Endothelial cell of umbilical vein (primary cell): ENCODE data around the gene SLC25A38. TPM values are rescaled to one million over a fixed set of nuclear protein-coding genes. Genes with fewer than 3 reads are reported as not detected.
"Not testable (repeated sequence)": the region's sequence is repeated elsewhere in the genome, so short reads cannot be mapped to it uniquely, and the experiment has no call there.

Source experiments
- BruUV-seq: library from RNA; stranded (reverse); fragments of 400-500 nt; replicated peaks from 2 replicates; lab custom pipeline; 2021; lab: Mats Ljungman, UMichigan
- CTCF ChIA-PET: fragments of 300-600, 350-600 bp; sonication (Branson Sonifier 250); formaldehyde crosslinking; loops from one replicate; lab custom pipeline; 2021; ENCODE audit warnings: antibody characterized with exemption, inconsistent platforms; lab: Charles Lee
- POLR2A ChIA-PET: fragments of 300-600, 350-600 bp; sonication (Branson Sonifier 250); formaldehyde crosslinking; loops from one replicate; lab custom pipeline; 2021; ENCODE audit warnings: antibody characterized with exemption, inconsistent platforms; lab: Charles Lee
- DNase-seq: peaks from one replicate; pipeline ENCODE4 v3.0.0-alpha.2; 2011; ENCODE audit warnings: low read depth, low spot score
- FAIRE-seq: peaks from 2 replicates; lab custom pipeline; 2011; peaks lifted over from hg19 to GRCh38; lab: Jason Lieb, UNC
- H2AFZ ChIP-seq: 2 replicates; pipeline ENCODE4 v1.6.0; 2012; ENCODE audit warnings: low read depth, low read length, control low read depth, inconsistent platforms
- H3K27ac ChIP-seq: 2 replicates; pipeline ENCODE4 v1.5.1; 2011; ENCODE audit warnings: low read depth, mild to moderate bottlenecking, control low read depth, low read length, moderate library complexity; ENCODE audit not compliant: insufficient read depth
- H3K27me3 ChIP-seq, 2 experiments: 2 replicates each; pipeline versions ENCODE4 v1.6.0 to v1.6.1; 2011; ENCODE audit warnings: low read length in 2 of 2, mixed read lengths in 1 of 2; ENCODE audit not compliant: control insufficient read depth in 2 of 2, insufficient read depth in 2 of 2
- H3K36me3 ChIP-seq, 2 experiments: 2 replicates in 1 of 2; 3 replicates in 1 of 2; pipeline ENCODE4 v1.5.1; 2011; ENCODE audit warnings: low read length in 2 of 2, mild to moderate bottlenecking in 1 of 2, moderate library complexity in 1 of 2; ENCODE audit not compliant: control insufficient read depth in 2 of 2, insufficient read depth in 2 of 2; ENCODE audit errors: extremely low read depth in 1 of 2
- H3K4me1 ChIP-seq: 3 replicates; pipeline ENCODE4 v1.5.1; 2011; ENCODE audit warnings: mild to moderate bottlenecking, low read length; ENCODE audit not compliant: control insufficient read depth, insufficient read depth; ENCODE audit errors: extremely low read depth
- H3K4me2 ChIP-seq: 2 replicates; pipeline ENCODE4 v1.6.1; 2011; ENCODE audit warnings: low read length, control low read depth, mixed read lengths; ENCODE audit not compliant: insufficient read depth
- H3K4me3 ChIP-seq, 3 experiments: fragments of 200-600 bp in 1 of 3; sonication (generic), shearing (Covaris generic) in 1 of 3; replicated peaks in 1 of 3; 2 replicates each; pipeline ENCODE4 v1.5.1; 2011 to 2016; ENCODE audit warnings: control low read depth in 3 of 3, low read length in 3 of 3, mild to moderate bottlenecking in 2 of 3, inconsistent platforms in 1 of 3, low read depth in 1 of 3, moderate library complexity in 1 of 3; ENCODE audit not compliant: insufficient read depth in 1 of 3
- H3K79me2 ChIP-seq: 2 replicates; pipeline ENCODE4 v1.6.0; 2012; ENCODE audit warnings: low read length, inconsistent platforms; ENCODE audit not compliant: control insufficient read depth, insufficient read depth
- H3K9ac ChIP-seq: replicated peaks from 2 replicates; pipeline ENCODE3; 2011; ENCODE audit warnings: low read length, control low read depth; ENCODE audit not compliant: insufficient read depth; ENCODE audit errors: extremely low read depth
- H3K9me1 ChIP-seq: replicated peaks from 3 replicates; pipeline ENCODE4 v1.6.0; 2011; ENCODE audit warnings: mild to moderate bottlenecking, low read length; ENCODE audit not compliant: control insufficient read depth, insufficient read depth; ENCODE audit errors: extremely low read depth
- H3K9me3 ChIP-seq: replicated peaks from 2 replicates; pipeline ENCODE4 v1.5.1; 2012; ENCODE audit warnings: low read length, inconsistent platforms; ENCODE audit not compliant: control insufficient read depth, insufficient read depth
- H4K20me1 ChIP-seq: replicated peaks from 2 replicates; pipeline ENCODE3; 2011; ENCODE audit warnings: mild to moderate bottlenecking, low read length; ENCODE audit not compliant: control insufficient read depth, insufficient read depth; ENCODE audit errors: extremely low read depth
- CTCF ChIP-seq, 2 donors: IDR thresholded peaks; 1 replicate in 1 of 2; 2 replicates in 1 of 2; pipeline ENCODE4 v1.5.1; 2011; ENCODE audit warnings: low read length in 2 of 2, mild to moderate bottlenecking in 2 of 2, moderate library complexity in 2 of 2, control low read depth in 1 of 2, inconsistent platforms in 1 of 2, low read depth in 1 of 2; ENCODE audit not compliant: insufficient read depth in 1 of 2; ENCODE audit errors: extremely low read depth in 1 of 2
- EZH2 ChIP-seq: IDR thresholded peaks from 2 replicates; pipeline ENCODE4 v1.6.1; 2012; ENCODE audit warnings: borderline replicate concordance, low read depth, mild to moderate bottlenecking, moderate library complexity, low read length, inconsistent platforms; ENCODE audit not compliant: severe bottlenecking
- FOS ChIP-seq: IDR thresholded peaks from 2 replicates; pipeline ENCODE4 v1.6.1; 2011; ENCODE audit warnings: mild to moderate bottlenecking, low read length, moderate library complexity, borderline replicate concordance; ENCODE audit not compliant: insufficient read depth
- GATA2 ChIP-seq: IDR thresholded peaks from 2 replicates; pipeline ENCODE4 v1.7.0; 2011; ENCODE audit warnings: low read depth, mild to moderate bottlenecking, moderate library complexity, mixed read lengths, low read length; ENCODE audit not compliant: insufficient read length, insufficient read depth
- JUN ChIP-seq: IDR thresholded peaks from 2 replicates; pipeline ENCODE4 v1.6.1; 2011; ENCODE audit warnings: borderline replicate concordance, low read depth; ENCODE audit not compliant: insufficient read length, insufficient read depth
- MAX ChIP-seq: IDR thresholded peaks from 2 replicates; pipeline ENCODE4 v1.6.1; 2011; ENCODE audit not compliant: insufficient read depth, insufficient read length
- MYC ChIP-seq: IDR thresholded peaks from one replicate; pipeline ENCODE4 v1.6.1; 2011; ENCODE audit warnings: mild to moderate bottlenecking, low read depth, low read length
- POLR2A ChIP-seq: IDR thresholded peaks from 2 replicates; pipeline ENCODE4 v1.6.1; 2012; ENCODE audit warnings: low read depth, mild to moderate bottlenecking, control low read depth, low read length
- POLR2AphosphoS5 ChIP-seq: IDR thresholded peaks from 2 replicates; pipeline ENCODE4 v1.6.1; 2012; ENCODE audit warnings: low read depth, mild to moderate bottlenecking, control low read depth, low read length, moderate library complexity; ENCODE audit not compliant: insufficient read depth
- dilution Hi-C: fragments of 300-500 bp; cut with MboI; formaldehyde crosslinking; loops from one replicate; pipeline ENCODE4 v1.15.0; 2019; ENCODE audit warnings: low sequenced_read_pairs; ENCODE audit not compliant: extremely low pct_ligation_motif_present
- intact Hi-C: fragments of 100-400 bp; cut with micrococcal nuclease; formaldehyde crosslinking; loops from one replicate; pipeline ENCODE4 v1.10.0; 2022
- polyA plus RNA-seq, 4 experiments: library from polyadenylated mRNA; depleted of rRNA in 3 of 4; stranded (reverse) in 3 of 4; unstranded in 1 of 4; fragments of >200 nt; gene quantifications; 2 replicates each; pipeline versions ENCODE4 v1.2.1 to v1.2.3, GENCODE V29; 2011 to 2012; ENCODE audit warnings: missing spikeins in 1 of 4
- total RNA-seq: library from RNA; stranded (reverse); gene quantifications from 2 replicates; pipeline ENCODE4 v1.2.3, GENCODE V29; 2021

SLC25A38 gene
- total and polyA plus RNA-seq, 2 donors (not counting 3 experiments of a cell fraction or from before 2014, with no cell fraction given): 20.0 to 31.1 TPM

- POLR2A ChIA-PET, H3K9me1 ChIP-seq, H2AFZ ChIP-seq, H3K4me3 ChIP-seq, DNase-seq, CTCF ChIA-PET, H3K27ac ChIP-seq, H4K20me1 ChIP-seq, H3K79me2 ChIP-seq, H3K9me3 ChIP-seq, H3K4me1 ChIP-seq, BruUV-seq, dilution Hi-C loops, FAIRE-seq, H3K27me3 ChIP-seq, H3K36me3 ChIP-seq, H3K4me2 ChIP-seq, H3K9ac ChIP-seq: not testable (repeated sequence)
- intact Hi-C loops: loop anchor here (10.0 kb wide), 1 partner anchor 896 kb away; no protein-coding TSS in a partner anchor
Measured at GRCh38 chr3:39418556-39419225, 35.5 kb downstream of the SLC25A38 start.

- Histone ChIP-seq H3K79me2 (no peaks in the 10 kb centered on the region), H4K20me1 (no peaks in the 10 kb centered on the region), H3K4me3 (no peak overlapping the region), H2AFZ (no peak overlapping the region), H3K36me3 (no peaks in the 10 kb centered on the region), H3K9me1 (no peaks in the 10 kb centered on the region), H3K27ac (no peak overlapping the region), H3K9me3 (no peaks in the 10 kb centered on the region), H3K4me2 (no peak overlapping the region), H3K27me3 (peaks cover 0 to 4% of the 10 kb centered on the region in 2 experiments), H3K9ac (no peak overlapping the region), H3K4me1 (no peaks in the 10 kb centered on the region)
- dilution Hi-C loops: no loop called here
- no peak for FAIRE-seq
- ChIA-PET CTCF (no interaction called here), POLR2A (no interaction called here)
- DNase-seq: no peak
- intact Hi-C loops: loop anchor here (10.0 kb wide), 1 partner anchor 895 kb away; no protein-coding TSS in a partner anchor
- BruUV-seq: no TSS peak
- TF ChIP-seq GATA2: no peak
- no peak for TF ChIP-seq CTCF (IDR thresholded peaks at IDR 0.05; ENCODE audit: extremely low read depth in 1 of 2, insufficient read depth in 1 of 2, low read depth in 1 of 2, low read length in 2 of 2)
- TF ChIP-seq MAX: no peak
- no peak for TF ChIP-seq FOS
- TF ChIP-seq POLR2A: no peak
- TF ChIP-seq POLR2AphosphoS5: no peak
- no peak for TF ChIP-seq JUN
- no peak for TF ChIP-seq MYC
- TF ChIP-seq EZH2: no peak
Measured at GRCh38 chr3:39419742-39420315, 36.7 kb downstream of the SLC25A38 start.
